ENCODE measurements around the gene GATD1. TPM values are rescaled to one million over a fixed set of nuclear protein-coding genes. Genes with fewer than 3 reads are reported as not detected.

GATD1 gene
- total and polyA plus RNA-seq, 2 donors (not counting 1 experiment from before 2014, with no cell fraction given): 62.4 to 70.0 TPM

DNA sequence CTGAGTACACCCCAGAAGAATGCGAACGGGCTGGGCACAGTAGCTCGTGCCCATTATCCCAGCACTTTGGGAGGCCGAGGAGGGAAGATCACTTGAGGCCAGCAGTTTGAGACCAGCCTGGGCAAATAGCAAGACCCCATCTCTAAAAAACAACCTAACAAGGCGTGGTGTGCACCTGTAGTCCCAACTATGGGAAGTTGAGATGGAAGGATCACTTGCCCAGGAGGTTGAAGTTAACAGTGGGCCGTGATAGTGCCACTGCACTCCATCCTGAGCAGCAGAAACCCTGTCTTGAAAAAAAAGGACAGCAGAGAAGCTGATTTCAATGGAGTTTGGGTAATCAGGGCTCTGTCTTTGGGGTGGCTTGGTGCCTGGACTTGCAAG, 35.8 kb upstream of the GATD1 start:
- Histone ChIP-seq H3K4me2 (replicated peaks; ENCODE audit: low read depth, low read length, poor library complexity, severe bottlenecking) (no peak overlapping the region), H2AFZ (ENCODE audit: insufficient read depth, low read depth, low read length, poor library complexity, severe bottlenecking) (no peak overlapping the region), H3K79me2 (ENCODE audit: control insufficient read depth, insufficient read depth, low read length) (peaks cover 24% of the 10 kb centered on the region), H4K20me1 (ENCODE audit: control insufficient read depth, insufficient read depth, low read length, poor library complexity, severe bottlenecking) (peaks cover 36% of the 10 kb centered on the region), H3K9me3 (ENCODE audit: control extremely low read depth in 1 of 3, control insufficient read depth in 2 of 3, insufficient read depth in 1 of 3, low read length in 2 of 3) (no peaks in the 10 kb centered on the region), H3K27me3 (replicated peaks in 1 of 4; ENCODE audit: control extremely low read depth in 1 of 4, control insufficient read depth in 3 of 4, insufficient read depth in 4 of 4, low read length in 3 of 4) (no peaks in the 10 kb centered on the region), H3K4me1 (ENCODE audit: control insufficient read depth in 2 of 2, insufficient read depth in 2 of 2, low read length in 2 of 2) (peaks cover 21 to 26% of the 10 kb centered on the region in 2 donors), H3K4me3 (ENCODE audit: control extremely low read depth in 1 of 5, extremely low read depth in 1 of 5, insufficient read depth in 1 of 5, low read depth in 2 of 5, low read length in 4 of 5) (no peak overlapping the region), H3K9ac (ENCODE audit: low read length) (no peak overlapping the region), H3K36me3 (replicated peaks in 1 of 2; ENCODE audit: control extremely low read depth in 1 of 2, control insufficient read depth in 1 of 2, extremely low read depth in 1 of 2, insufficient read depth in 2 of 2, low read length in 1 of 2) (peaks cover 2 to 24% of the 10 kb centered on the region in 2 experiments), H3K27ac (ENCODE audit: low read length in 2 of 2) (no peak overlapping the region)
- TF ChIP-seq EZH2 (IDR thresholded peaks at IDR 0.05; ENCODE audit: borderline replicate concordance, insufficient read depth, low read depth, low read length, poor library complexity, severe bottlenecking): no peak
- TF ChIP-seq CTCF (IDR thresholded peaks at IDR 0.05): no peak
- WGBS (ENCODE audit: insufficient coverage): 95% methylated on average over 5 of the region's 6 CpGs
- ATAC-seq (ENCODE audit: low read depth) (no peak), DNase-seq (no peak)
- Mint-ChIP-seq H3K4me1 (peaks cover 32% of the 10 kb centered on the region), H3K4me3 (no peak overlapping the region), H3K27me3 (no peaks in the 10 kb centered on the region), H3K9me3 (ENCODE audit: insufficient read depth) (no peaks in the 10 kb centered on the region), H3K27ac (no peak overlapping the region)
- POLR2A ChIA-PET: no interaction called here
- intact Hi-C loops (cut with micrococcal nuclease): no loop called here
- CTCF ChIA-PET: no interaction called here

GRCh38 chr11:812390-812789, 35.1 kb upstream of the GATD1 start:
- H3K9me3 ChIP-seq (ENCODE audit: control extremely low read depth in 1 of 3, control insufficient read depth in 2 of 3, insufficient read depth in 1 of 3, low read length in 2 of 3): no peaks in the 10 kb centered on the region
- H3K4me3 ChIP-seq (ENCODE audit: control extremely low read depth in 1 of 5, extremely low read depth in 1 of 5, insufficient read depth in 1 of 5, low read depth in 2 of 5, low read length in 4 of 5): no peak overlapping the region
- no peak overlapping the region for H2AFZ ChIP-seq (ENCODE audit: insufficient read depth, low read depth, low read length, poor library complexity, severe bottlenecking)
- H3K79me2 ChIP-seq (ENCODE audit: control insufficient read depth, insufficient read depth, low read length): peaks cover 27% of the 10 kb centered on the region
- DNase-seq: no peak
- no peak for ATAC-seq (ENCODE audit: low read depth)
- H3K9ac ChIP-seq (ENCODE audit: low read length): no peak overlapping the region
- H3K9me3 Mint-ChIP-seq (ENCODE audit: insufficient read depth): no peaks in the 10 kb centered on the region
- intact Hi-C loops (cut with micrococcal nuclease): no loop called here
- H3K4me3 Mint-ChIP-seq: peak overlapping the region; percentile 49
- peak overlapping the region; percentile 53 for H3K27ac Mint-ChIP-seq
- H3K4me2 ChIP-seq (replicated peaks; ENCODE audit: low read depth, low read length, poor library complexity, severe bottlenecking): no peak overlapping the region
- H3K4me1 ChIP-seq (ENCODE audit: control insufficient read depth in 2 of 2, insufficient read depth in 2 of 2, low read length in 2 of 2): peaks cover 21 to 26% of the 10 kb centered on the region in 2 donors
- H3K36me3 ChIP-seq (replicated peaks in 1 of 2; ENCODE audit: control extremely low read depth in 1 of 2, control insufficient read depth in 1 of 2, extremely low read depth in 1 of 2, insufficient read depth in 2 of 2, low read length in 1 of 2): peaks cover 2 to 24% of the 10 kb centered on the region in 2 experiments
- CTCF ChIA-PET: interaction anchor here (0.9 kb wide), 1 partner anchor 16 kb away, joined by 3 read pairs; no protein-coding TSS in a partner anchor
- TF ChIP-seq EZH2 (IDR thresholded peaks at IDR 0.05; ENCODE audit: borderline replicate concordance, insufficient read depth, low read depth, low read length, poor library complexity, severe bottlenecking) (no peak), CTCF (IDR thresholded peaks at IDR 0.05) (no peak)
- no peaks in the 10 kb centered on the region for H3K27me3 ChIP-seq (replicated peaks in 1 of 4; ENCODE audit: control extremely low read depth in 1 of 4, control insufficient read depth in 3 of 4, insufficient read depth in 4 of 4, low read length in 3 of 4)
- POLR2A ChIA-PET: no interaction called here
- peaks cover 36% of the 10 kb centered on the region for H3K4me1 Mint-ChIP-seq
- H3K27me3 Mint-ChIP-seq: no peaks in the 10 kb centered on the region
- WGBS (ENCODE audit: insufficient coverage): 100% methylated on average over 2 of the region's 3 CpGs
- H3K27ac ChIP-seq (ENCODE audit: low read length in 2 of 2): no peak overlapping the region
- H4K20me1 ChIP-seq (ENCODE audit: control insufficient read depth, insufficient read depth, low read length, poor library complexity, severe bottlenecking): peaks cover 36% of the 10 kb centered on the region
